ENCODE data around the gene MAN2C1.
"Not testable (repeated sequence)": the region's sequence is repeated elsewhere in the genome, so short reads cannot be mapped to it uniquely, and the experiment has no call there.

MAN2C1 gene

GRCh38 chr15:75367913-75368688, at the start of gene MAN2C1:
TSS of gene MAN2C1 (minus strand) at chr15:75368607. CDS start at chr15:75368583, 24 bp downstream.
- DNase-seq (ENCODE audit: low read depth, low spot score): peak; percentile 92

- DNase-seq (ENCODE audit: low read depth, low spot score): no peak
These were observed 48.2 kb upstream of the MAN2C1 start for GRCh38 chr15:75416584-75416983.

- DNase-seq (ENCODE audit: low read depth, low spot score): no peak
These were observed 41.8 kb upstream of the MAN2C1 start for GRCh38 chr15:75410196-75410595.

- no peak for DNase-seq (ENCODE audit: low read depth, low spot score)
These were observed 38.7 kb upstream of the MAN2C1 start for GRCh38 chr15:75407083-75407482.

- DNase-seq (ENCODE audit: low read depth, low spot score): no peak
These were observed 35.5 kb upstream of the MAN2C1 start for GRCh38 chr15:75403892-75404291.

GRCh38 chr15:75397494-75397893, 29.1 kb upstream of the MAN2C1 start:
- DNase-seq (ENCODE audit: low read depth, low spot score): no peak

- DNase-seq (ENCODE audit: low read depth, low spot score): no peak
These were observed 21.5 kb upstream of the MAN2C1 start for GRCh38 chr15:75389791-75390382.

- not testable (repeated sequence) for DNase-seq (ENCODE audit: low read depth, low spot score)
These were observed 15.6 kb upstream of the MAN2C1 start for GRCh38 chr15:75383986-75384385.

- DNase-seq (ENCODE audit: low read depth, low spot score): no peak
These were observed 12.4 kb upstream of the MAN2C1 start for GRCh38 chr15:75380773-75381172.

GRCh38 chr15:75371901-75372688, 3.7 kb upstream of the MAN2C1 start:
- DNase-seq (ENCODE audit: low read depth, low spot score): no peak

GRCh38 chr15:75371486-75371885, 3.1 kb upstream of the MAN2C1 start:
- DNase-seq (ENCODE audit: low read depth, low spot score): no peak

GRCh38 chr15:75369897-75370581, 1.6 kb upstream of the MAN2C1 start:
- DNase-seq (ENCODE audit: low read depth, low spot score): no peak

- no peak for DNase-seq (ENCODE audit: low read depth, low spot score)
These were observed 357 bp upstream of the MAN2C1 start for GRCh38 chr15:75368689-75369239.

GRCh38 chr15:75367406-75367912, 948 bp downstream of the MAN2C1 start:
- no peak for DNase-seq (ENCODE audit: low read depth, low spot score)

GRCh38 chr15:75367006-75367405, 1.4 kb downstream of the MAN2C1 start:
- no peak for DNase-seq (ENCODE audit: low read depth, low spot score)

GRCh38 chr15:75366163-75366562, 2.2 kb downstream of the MAN2C1 start:
- DNase-seq (ENCODE audit: low read depth, low spot score): no peak

- DNase-seq (ENCODE audit: low read depth, low spot score): no peak
These were observed 3.5 kb downstream of the MAN2C1 start for GRCh38 chr15:75364881-75365280.

GRCh38 chr15:75363786-75364185, 4.6 kb downstream of the MAN2C1 start:
- DNase-seq (ENCODE audit: low read depth, low spot score): no peak

GRCh38 chr15:75362642-75363249, 5.7 kb downstream of the MAN2C1 start:
- DNase-seq (ENCODE audit: low read depth, low spot score): no peak

GRCh38 chr15:75361989-75362641, 6.3 kb downstream of the MAN2C1 start:
- DNase-seq (ENCODE audit: low read depth, low spot score): no peak

All from iPS DF 19.7 (cell line).